ENCODE measurements around the gene CA4.
"Not testable (repeated sequence)": the region's sequence is repeated elsewhere in the genome, so short reads cannot be mapped to it uniquely, and the experiment has no call there.

DNA sequence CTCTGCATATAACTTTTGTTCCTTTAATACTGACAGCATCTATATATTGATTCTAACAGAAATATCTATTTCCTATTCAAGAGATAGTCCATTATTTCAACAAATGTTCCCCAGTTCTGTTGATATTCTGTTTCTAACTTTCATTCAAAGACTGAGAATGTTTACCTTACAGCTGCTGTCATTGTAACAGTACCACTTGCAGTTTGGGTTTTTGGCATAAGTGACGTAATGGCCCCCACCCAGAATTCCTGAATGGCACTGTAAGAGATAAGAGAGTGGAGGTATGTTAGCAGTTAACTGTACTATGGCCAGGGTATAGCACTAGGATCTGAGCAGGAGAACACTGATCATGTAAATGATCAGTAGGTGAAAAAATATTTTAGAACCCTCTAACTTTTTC is 30.6 kb downstream of the CA4 start:
- TF ChIP-seq, protein P1, sequence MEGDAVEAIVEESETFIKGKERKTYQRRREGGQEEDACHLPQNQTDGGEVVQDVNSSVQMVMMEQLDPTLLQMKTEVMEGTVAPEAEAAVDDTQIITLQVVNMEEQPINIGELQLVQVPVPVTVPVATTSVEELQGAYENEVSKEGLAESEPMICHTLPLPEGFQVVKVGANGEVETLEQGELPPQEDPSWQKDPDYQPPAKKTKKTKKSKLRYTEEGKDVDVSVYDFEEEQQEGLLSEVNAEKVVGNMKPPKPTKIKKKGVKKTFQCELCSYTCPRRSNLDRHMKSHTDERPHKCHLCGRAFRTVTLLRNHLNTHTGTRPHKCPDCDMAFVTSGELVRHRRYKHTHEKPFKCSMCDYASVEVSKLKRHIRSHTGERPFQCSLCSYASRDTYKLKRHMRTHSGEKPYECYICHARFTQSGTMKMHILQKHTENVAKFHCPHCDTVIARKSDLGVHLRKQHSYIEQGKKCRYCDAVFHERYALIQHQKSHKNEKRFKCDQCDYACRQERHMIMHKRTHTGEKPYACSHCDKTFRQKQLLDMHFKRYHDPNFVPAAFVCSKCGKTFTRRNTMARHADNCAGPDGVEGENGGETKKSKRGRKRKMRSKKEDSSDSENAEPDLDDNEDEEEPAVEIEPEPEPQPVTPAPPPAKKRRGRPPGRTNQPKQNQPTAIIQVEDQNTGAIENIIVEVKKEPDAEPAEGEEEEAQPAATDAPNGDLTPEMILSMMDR (IDR thresholded peaks at IDR 0.05), result not testable (repeated sequence)
- TF ChIP-seq POLR2A, POLR2AphosphoS5 (IDR thresholded peaks at IDR 0.05): not testable (repeated sequence)
